Anterior cingulate cortex (tissue), 58 donors: ENCODE measurements around the gene LRRC7.
"Not testable (repeated sequence)": the region's sequence is repeated elsewhere in the genome, so short reads cannot be mapped to it uniquely, and the experiment has no call there.

ENCODE experiments used
- DNase-seq, 58 donors: peaks; one replicate each; lab custom pipeline; 2025; lab: John Stamatoyannopoulos, UW

Gene LRRC7

GRCh38 chr1:70017770-70018169 is 450.0 kb downstream of the LRRC7 start:
- DNase-seq, result no peak

GRCh38 chr1:70024272-70024671 is 456.6 kb downstream of the LRRC7 start:
- no peak for DNase-seq

- no peak for DNase-seq
Observed at GRCh38 chr1:70025052-70025451, 457.3 kb downstream of the LRRC7 start.

- no peak for DNase-seq
Observed at GRCh38 chr1:70025846-70026245, 458.1 kb downstream of the LRRC7 start.

- no peak for DNase-seq
Observed at GRCh38 chr1:70033266-70033873, 465.6 kb downstream of the LRRC7 start.

- DNase-seq, result no peak
Observed at GRCh38 chr1:70033936-70034335, 466.2 kb downstream of the LRRC7 start.

GRCh38 chr1:70034403-70034802 is 466.7 kb downstream of the LRRC7 start:
- DNase-seq, result peak in 2 of 58 donors; percentile 3

- no peak for DNase-seq
Observed at GRCh38 chr1:70038025-70038424, 470.3 kb downstream of the LRRC7 start.

GRCh38 chr1:70039485-70039884 is 471.8 kb downstream of the LRRC7 start:
- DNase-seq, result no peak

GRCh38 chr1:70041317-70042045 is 473.8 kb downstream of the LRRC7 start:
- DNase-seq, result no peak

GRCh38 chr1:70042090-70042731 is 474.5 kb downstream of the LRRC7 start:
- DNase-seq, result peak in 2 of 58 donors; percentile 7 to 24

GRCh38 chr1:70043804-70044203 is 476.1 kb downstream of the LRRC7 start:
- no peak for DNase-seq

- no peak for DNase-seq
Observed at GRCh38 chr1:70044832-70045231, 477.1 kb downstream of the LRRC7 start.

- DNase-seq, result not testable (repeated sequence)
Observed at GRCh38 chr1:70045581-70045980, 477.9 kb downstream of the LRRC7 start.

GRCh38 chr1:70048336-70049094 is 480.8 kb downstream of the LRRC7 start:
- DNase-seq, result no peak

- no peak for DNase-seq
Observed at GRCh38 chr1:70051926-70052325, 484.2 kb downstream of the LRRC7 start.

GRCh38 chr1:70057500-70057899 is 489.8 kb downstream of the LRRC7 start:
- DNase-seq, result peak in 1 of 58 donors; percentile 1

- DNase-seq, result peak in 3 of 58 donors; percentile 3 to 38 (median 10)
Observed at GRCh38 chr1:70061231-70061630, 493.5 kb downstream of the LRRC7 start.

- DNase-seq, result no peak
Observed at GRCh38 chr1:70063861-70064260, 496.1 kb downstream of the LRRC7 start.

GRCh38 chr1:70066711-70067110 is 499.0 kb downstream of the LRRC7 start:
- DNase-seq, result no peak

- no peak for DNase-seq
Observed at GRCh38 chr1:70071601-70072000, 503.9 kb downstream of the LRRC7 start.
